ENCODE results near the gene CTPS1. TPM values are rescaled to one million over a fixed set of nuclear protein-coding genes. Genes with fewer than 3 reads are reported as not detected.

CTPS1 gene, protein sequence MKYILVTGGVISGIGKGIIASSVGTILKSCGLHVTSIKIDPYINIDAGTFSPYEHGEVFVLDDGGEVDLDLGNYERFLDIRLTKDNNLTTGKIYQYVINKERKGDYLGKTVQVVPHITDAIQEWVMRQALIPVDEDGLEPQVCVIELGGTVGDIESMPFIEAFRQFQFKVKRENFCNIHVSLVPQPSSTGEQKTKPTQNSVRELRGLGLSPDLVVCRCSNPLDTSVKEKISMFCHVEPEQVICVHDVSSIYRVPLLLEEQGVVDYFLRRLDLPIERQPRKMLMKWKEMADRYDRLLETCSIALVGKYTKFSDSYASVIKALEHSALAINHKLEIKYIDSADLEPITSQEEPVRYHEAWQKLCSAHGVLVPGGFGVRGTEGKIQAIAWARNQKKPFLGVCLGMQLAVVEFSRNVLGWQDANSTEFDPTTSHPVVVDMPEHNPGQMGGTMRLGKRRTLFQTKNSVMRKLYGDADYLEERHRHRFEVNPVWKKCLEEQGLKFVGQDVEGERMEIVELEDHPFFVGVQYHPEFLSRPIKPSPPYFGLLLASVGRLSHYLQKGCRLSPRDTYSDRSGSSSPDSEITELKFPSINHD
- 100 to 1,000 TPM in 1 of 6 experiments, 10 to 100 TPM in 5; 89.3 to 125 (median 91.6) TPM for total RNA-seq (2021; fragmentation: NEBNext Ultra II Directional; extraction: Animal tissue kit (Norgen Biotek cat#: 25700))
- long read RNA-seq, transcript CTPS1-202 (19 exons, 3,201 nt): major isoform, 91 of 126 reads
- long read RNA-seq, partial matches to known transcripts: 25 of 126 reads
- long read RNA-seq, other reads (novel, unspliced or antisense): 3 of 126 reads

DNA sequence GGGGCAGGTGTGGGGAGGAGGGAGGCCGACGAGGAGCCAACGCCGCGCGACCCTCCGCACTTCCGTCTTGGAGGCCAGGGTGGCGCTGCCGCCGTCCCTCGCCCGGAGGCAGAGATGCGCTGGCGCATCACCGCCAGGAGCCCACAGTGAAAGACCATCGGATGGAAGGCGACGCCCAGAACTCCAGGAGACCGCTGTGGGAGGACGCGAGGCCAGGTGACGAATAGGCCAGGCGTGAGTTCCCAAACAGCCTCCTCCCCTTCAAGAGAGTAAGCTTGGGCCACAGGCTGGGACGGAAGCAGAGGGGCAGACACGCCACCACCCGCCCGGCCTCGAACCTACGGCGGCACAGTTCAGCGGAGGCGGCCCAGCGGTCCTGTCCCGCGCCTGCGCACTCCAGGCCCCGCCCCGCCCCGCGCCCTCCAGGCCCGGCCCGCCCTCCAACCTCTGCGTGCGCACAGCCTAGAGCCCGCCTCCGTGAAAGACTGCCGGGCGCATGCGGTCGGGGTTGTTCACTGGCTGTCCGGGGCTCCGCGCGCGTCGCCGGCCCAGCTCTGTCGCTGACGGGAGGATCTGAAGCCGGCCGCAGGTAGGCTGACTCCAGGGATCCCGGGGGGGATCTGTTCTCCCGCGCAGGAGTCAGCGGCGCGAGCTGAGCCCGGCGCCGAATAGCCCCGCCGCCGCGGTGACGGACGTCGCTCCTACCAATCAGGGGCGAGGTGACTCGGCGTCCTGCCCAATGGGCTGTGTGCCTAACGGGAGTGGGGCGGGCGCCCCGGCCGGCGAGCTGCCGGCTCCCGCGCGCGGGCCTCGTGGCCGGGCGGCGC lies at the start of gene CTPS1:
TSS of gene CTPS1 (plus strand) at position 456 of the 827 bp plus-strand sequence. CDS start 3,595 bp downstream, outside the sequence.
- Mint-ChIP-seq H3K36me3 (ENCODE audit: low read depth) (peaks cover 33% of the 10 kb centered on the region), H3K4me3 (peak within 1 kb of the TSS; percentile 96), H3K9me3 (no peaks in the 10 kb centered on the region), H3K27ac (peak within 1 kb of the TSS; percentile 95), H3K4me1 (ENCODE audit: low read depth) (peaks cover 80% of the 10 kb centered on the region), H3K27me3 (ENCODE audit: insufficient read depth) (no peaks in the 10 kb centered on the region)
- DNase-seq: peak; percentile 90
- TF ChIP-seq, protein P1, sequence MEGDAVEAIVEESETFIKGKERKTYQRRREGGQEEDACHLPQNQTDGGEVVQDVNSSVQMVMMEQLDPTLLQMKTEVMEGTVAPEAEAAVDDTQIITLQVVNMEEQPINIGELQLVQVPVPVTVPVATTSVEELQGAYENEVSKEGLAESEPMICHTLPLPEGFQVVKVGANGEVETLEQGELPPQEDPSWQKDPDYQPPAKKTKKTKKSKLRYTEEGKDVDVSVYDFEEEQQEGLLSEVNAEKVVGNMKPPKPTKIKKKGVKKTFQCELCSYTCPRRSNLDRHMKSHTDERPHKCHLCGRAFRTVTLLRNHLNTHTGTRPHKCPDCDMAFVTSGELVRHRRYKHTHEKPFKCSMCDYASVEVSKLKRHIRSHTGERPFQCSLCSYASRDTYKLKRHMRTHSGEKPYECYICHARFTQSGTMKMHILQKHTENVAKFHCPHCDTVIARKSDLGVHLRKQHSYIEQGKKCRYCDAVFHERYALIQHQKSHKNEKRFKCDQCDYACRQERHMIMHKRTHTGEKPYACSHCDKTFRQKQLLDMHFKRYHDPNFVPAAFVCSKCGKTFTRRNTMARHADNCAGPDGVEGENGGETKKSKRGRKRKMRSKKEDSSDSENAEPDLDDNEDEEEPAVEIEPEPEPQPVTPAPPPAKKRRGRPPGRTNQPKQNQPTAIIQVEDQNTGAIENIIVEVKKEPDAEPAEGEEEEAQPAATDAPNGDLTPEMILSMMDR (IDR thresholded peaks at IDR 0.05): peak; percentile 57

DNA sequence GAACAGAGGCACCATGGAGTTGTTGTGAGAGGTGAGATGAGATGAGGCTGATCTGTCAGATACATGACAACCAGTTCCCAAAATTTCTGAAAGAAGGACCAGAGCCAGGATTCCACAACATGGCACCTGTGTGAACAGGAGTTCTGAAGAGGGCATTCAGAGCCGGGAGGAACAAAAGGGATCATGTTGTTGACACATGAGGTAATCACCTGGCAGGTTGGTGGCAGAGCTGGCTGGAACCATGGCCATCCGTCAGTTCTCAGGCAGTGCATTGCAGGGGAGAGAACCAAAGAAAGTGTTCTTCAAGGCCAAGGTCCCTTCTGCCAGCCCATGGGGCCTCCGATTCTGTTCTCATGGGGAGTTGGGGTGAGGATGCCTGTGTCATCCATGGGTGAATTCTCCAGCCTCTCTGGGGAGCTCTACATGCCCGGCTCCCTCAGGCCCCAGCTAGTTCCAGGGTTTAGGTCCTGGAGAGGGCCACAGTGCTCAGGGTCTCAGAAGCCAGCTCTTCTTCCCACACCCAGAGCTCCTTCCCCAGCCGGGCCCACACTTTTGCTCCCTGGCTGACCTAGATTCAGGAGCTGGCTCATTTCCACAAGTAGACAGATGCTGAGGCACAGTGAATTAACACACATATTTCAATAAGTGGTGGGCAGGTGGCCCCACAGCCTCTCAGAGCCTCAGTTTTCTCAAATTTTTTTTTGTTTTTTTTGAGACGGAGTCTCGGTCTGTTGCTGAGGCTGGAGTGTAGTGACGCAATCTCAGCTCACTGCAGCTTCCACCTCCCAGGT lies 49.1 kb upstream of the CTPS1 start:
- no peak for DNase-seq
- Mint-ChIP-seq H3K36me3 (ENCODE audit: low read depth) (no peaks in the 10 kb centered on the region), H3K4me3 (no peak overlapping the region), H3K27ac (no peak overlapping the region), H3K27me3 (ENCODE audit: insufficient read depth) (peaks cover 17% of the 10 kb centered on the region), H3K9me3 (no peaks in the 10 kb centered on the region), H3K4me1 (ENCODE audit: low read depth) (no peaks in the 10 kb centered on the region; the same call in 1 of the 2 replicates)
- TF ChIP-seq, protein P1 (IDR thresholded peaks at IDR 0.05): no peak

DNA sequence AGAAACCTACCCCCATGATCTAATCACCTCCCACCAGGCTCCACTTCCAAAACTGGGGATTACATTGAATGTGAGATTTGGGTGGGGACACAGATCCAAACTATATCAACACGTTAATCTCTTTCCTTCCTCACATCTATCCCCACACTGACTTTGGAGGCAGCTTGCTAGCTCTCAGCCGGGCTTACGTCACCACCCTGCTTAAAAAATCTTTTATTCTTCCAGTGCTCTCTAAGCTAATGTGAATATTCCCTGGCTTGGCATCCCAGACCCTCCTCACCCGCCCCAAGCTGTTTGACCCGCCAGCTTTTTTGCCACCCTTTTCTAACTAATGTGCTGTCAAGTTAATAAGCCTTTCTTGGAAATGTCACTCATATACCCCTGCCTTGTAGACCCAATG lies 47.9 kb upstream of the CTPS1 start:
- Mint-ChIP-seq H3K9me3 (no peaks in the 10 kb centered on the region), H3K27ac (no peak overlapping the region), H3K4me3 (no peak overlapping the region), H3K36me3 (ENCODE audit: low read depth) (no peaks in the 10 kb centered on the region), H3K27me3 (ENCODE audit: insufficient read depth) (peaks cover 14% of the 10 kb centered on the region), H3K4me1 (ENCODE audit: low read depth) (peaks cover 3% of the 10 kb centered on the region)
- no peak for DNase-seq
- TF ChIP-seq, protein P1 (IDR thresholded peaks at IDR 0.05): no peak

DNA sequence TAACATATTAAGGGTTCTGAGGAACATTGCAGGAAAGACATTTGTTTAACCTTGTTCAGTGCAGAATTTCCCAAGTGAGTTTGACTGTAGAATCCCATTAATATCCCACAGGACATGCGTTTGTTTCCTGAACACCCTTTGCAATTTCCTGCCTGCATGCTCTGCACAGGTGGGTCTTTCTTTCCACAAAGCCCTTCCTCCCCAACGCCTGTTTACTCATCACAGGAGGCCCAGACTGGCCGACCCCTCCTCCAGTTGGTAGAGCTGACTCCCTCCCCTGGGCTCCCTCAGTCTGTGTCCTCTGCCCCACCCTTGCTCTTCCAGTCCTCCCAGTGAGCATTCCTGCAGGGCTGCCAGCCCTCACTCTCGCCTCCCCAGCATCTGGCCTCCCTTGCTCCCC lies 47.5 kb upstream of the CTPS1 start:
- Mint-ChIP-seq H3K4me3 (no peak overlapping the region), H3K36me3 (ENCODE audit: low read depth) (no peaks in the 10 kb centered on the region), H3K27ac (no peak overlapping the region), H3K9me3 (no peaks in the 10 kb centered on the region), H3K4me1 (ENCODE audit: low read depth) (peaks cover 7% of the 10 kb centered on the region), H3K27me3 (ENCODE audit: insufficient read depth) (peaks cover 14% of the 10 kb centered on the region)
- no peak for DNase-seq
- TF ChIP-seq, protein P1 (IDR thresholded peaks at IDR 0.05): no peak
